HG02610 (cell line): ENCODE data around the gene NMUR1.
A peak's percentile ranks its signal among the peaks of the same experiment; 100 is the strongest.

ENCODE experiments used
- ATAC-seq: cut with Tn5 transposase; IDR thresholded peaks from one replicate; pipeline ENCODE4 v1.9.1; 2021; ENCODE audit warnings: mild to moderate bottlenecking, moderate library complexity; ENCODE audit not compliant: unreplicated experiment

NMUR1 gene

DNA sequence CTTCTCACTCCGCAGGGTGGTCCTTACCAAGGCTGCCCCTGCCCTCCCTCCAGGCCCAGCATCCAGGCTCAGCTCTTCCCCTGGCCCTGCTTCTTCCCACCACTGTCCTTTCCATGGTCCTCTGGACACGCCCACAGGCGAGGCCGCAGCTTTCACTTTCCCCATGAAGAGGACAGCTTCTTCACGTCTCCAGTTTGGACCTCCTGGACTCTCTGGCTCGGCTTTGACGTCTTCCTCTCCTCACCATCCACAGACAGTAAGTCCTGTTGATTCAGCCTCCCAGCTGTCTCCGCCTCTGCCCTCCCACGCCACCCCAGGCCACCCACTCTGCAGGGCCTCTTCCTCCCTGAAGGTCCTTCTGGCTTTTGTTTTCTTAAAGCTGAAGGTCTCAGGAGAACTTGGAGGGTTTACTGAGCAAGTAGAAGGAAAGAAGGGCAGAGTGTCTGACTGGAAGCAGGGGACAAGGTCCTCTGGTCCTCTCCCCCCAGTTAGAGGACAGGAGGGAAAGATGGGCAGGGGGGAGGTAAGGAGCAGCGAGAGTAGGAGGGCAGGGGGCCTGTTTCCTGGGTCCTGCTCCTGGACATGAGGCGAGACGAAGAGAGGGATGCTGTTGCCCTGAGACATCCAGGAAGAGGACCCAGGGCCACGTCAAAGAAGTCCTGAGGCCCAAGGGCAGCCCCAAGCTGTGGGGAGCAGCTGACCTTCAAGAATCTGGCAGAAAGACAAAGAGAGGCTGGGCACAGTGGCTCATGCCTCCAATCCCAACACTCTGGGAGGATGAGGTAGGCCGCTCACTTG, 24.7 kb upstream of the NMUR1 start:
- ATAC-seq = no peak

DNA sequence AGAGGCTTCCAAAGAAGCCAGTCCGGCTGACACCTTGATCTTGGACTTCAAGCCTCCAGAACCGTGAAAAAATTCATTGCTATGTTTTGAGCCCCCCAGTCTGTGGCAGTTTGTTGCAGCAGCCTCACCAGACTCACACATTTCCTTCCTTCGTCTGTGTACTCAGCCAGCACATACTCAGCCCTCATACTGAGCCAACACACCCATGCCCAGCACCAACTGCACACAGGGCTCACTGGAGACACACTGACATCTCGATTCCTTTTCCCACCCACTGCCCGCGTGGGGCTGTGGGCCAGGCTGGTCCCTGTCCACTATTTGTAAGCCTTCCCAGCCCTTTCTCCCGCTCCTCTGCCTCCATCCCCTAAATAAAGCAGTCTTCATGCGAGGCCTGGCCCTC, 24.1 kb upstream of the NMUR1 start:
- no peak for ATAC-seq

DNA sequence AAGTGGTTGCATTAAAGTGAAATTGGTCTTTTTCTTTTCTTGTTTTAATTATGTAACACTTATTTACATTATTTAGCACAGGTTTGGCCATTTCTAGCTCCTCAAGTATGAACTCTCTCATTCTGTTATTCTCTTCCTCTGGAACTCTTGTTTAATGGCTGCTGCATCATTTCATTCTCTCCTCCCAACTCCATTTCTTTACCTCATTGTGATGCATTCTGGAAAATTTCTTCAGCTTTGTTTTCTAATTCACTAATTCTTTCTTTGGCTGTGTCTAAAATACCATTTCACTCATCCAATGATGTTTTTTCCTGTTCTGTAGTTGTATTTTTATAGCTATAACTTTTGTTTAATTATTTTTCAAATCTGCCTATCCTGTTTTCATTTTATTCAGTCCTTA, 22.5 kb upstream of the NMUR1 start:
- no peak for ATAC-seq

DNA sequence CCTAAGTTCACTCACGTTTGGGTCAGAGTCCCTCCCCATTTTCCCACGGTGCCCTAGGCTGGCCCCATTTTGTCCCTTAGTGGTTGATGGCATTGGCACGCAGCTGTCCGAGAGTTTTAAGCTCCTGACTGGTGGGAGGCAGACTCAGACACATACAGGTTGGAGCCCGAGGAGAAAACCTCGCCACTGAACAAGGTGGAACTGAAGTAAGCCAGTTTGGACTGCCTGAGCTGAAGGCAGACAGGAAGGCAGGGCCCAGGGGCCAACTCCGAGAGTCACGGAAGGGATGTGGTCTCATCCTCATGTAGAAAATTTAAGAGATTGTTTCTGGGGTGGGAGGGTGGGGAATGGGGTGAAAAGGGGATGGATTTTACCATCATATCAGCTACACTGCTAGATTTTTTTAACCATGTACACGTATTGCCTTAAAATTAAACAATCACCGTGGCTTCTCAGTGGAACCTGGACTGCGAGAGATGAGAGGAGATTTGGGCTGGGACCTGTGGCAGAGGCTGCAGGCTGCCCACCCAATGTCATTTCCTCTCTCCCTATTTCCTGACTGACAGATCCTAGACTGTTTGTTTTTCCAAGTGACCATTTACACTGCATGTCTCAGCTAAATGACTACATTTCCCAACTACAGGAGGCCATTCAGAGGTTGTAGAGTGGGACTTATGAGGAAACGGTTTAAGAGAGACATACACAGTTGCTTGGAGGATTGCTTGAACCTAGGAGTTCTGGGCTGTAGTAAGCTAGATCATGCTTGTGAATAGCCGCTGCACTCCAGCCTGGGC, 19.4 kb upstream of the NMUR1 start:
- ATAC-seq = peak; percentile 28

DNA sequence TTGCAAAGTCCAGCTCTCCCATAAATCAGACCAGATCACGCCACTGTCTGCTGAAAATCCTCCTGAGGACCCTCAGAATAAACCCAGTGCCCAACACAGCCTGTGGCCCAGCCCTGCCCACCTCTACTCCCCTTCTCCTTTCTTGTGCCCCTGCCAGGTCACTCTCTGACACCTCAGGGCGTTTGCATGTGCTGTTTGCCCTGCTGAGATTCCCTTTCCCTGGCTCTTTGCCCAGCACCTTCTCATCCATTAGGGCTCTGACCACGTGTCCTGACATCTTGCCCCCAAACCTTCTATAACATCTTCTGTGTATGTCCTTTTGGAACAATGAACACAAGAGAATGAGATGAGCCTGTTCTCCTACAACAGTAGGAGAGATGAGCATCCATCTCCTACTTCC, 18.5 kb upstream of the NMUR1 start:
- ATAC-seq = no peak

GRCh38 chr2:231547315-231548110, 17.3 kb upstream of the NMUR1 start:
- ATAC-seq = no peak

DNA sequence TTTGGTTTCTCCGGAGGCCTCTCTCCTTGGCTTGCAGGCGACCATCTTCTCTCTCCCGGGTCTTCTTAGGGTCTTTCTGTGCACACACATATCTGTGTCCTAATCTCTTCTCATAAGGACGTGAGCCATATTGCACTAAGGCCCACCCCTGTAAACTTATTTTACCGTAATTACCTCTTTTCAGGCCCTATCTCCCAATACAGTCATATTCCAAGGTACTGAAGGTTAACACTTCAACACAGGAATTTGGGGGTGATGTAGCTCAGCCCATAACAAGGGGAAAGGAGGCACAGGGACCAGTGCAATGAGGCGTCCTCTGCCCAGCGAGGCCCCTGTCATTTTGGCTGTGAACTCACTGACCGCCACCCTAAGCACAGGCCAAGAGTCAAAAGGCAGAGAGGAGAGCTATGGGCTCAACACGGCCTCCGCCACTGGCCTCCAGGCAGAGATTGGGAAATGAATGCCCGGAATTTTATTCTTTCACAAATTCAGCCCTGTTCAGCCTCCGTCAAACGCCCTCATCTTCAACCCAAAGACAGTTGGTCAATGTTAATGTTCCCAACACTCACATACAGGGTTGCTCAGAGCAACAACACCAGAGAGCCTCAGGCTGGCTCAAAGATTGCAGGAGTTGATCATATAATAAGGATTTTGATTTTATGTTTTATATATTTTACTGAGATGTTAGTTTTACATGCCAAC, 15.9 kb upstream of the NMUR1 start:
- no peak for ATAC-seq

GRCh38 chr2:231545105-231545902, 15.1 kb upstream of the NMUR1 start:
- peak; percentile 96 for ATAC-seq

DNA sequence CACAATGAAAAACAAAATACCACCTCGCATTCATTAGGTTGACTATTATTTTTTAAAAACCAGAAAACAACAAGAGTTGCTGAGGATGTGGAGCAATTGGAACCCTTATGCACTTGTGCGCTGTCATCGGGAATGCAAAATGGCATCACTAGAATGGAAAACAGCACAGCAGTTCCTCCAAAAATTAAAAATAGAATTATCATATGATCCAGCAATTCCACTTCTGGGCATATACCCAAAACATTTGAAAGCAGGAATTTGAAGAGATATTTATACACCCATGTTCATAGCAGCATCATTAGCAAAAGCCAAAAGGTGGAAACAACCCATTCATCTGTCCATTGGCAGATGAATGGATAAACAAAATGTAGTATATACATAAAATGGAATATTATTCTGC, 11.9 kb upstream of the NMUR1 start:
- ATAC-seq = no peak

- ATAC-seq = no peak
These were observed 11.4 kb upstream of the NMUR1 start for GRCh38 chr2:231541645-231542044.

DNA sequence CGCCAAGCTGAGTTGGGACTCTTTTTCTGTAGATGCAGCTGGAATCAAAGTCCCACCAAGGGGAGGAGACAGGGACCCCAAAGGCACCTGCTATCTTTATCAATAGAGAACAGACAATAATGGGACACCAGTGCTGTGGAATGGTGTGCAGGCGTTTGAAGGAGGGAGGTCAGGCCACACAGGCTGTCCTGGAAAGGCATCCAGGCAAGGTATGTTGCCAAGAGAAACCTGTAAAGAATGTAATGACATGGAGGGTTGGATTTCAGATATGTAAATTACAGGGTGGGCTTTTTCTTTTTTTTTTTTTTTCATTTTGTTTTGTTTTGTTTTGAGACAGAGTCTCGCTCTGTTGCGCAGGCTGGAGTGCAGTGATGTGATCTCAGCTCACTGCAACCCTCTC, 9.7 kb upstream of the NMUR1 start:
- no peak for ATAC-seq

DNA sequence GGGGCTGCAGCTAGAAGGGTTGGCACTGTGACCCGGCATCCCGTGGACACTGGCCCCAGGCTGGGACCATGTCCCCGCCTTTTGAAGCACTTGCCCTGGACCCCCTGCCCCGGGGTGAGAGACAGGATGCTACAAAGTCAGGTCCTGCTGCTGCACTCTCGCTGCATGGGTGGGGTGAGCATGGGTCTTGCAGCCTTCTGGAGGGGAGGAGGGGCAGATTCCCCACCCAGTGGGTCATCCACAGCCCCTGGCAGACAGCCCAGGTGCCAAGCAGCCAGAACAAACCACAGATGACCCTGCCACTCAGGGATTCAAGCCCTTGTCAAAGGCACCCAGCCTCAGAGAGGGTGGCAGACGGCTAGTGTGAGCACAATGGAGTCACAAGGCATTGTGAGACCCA, 5.7 kb upstream of the NMUR1 start:
- ATAC-seq = no peak

DNA sequence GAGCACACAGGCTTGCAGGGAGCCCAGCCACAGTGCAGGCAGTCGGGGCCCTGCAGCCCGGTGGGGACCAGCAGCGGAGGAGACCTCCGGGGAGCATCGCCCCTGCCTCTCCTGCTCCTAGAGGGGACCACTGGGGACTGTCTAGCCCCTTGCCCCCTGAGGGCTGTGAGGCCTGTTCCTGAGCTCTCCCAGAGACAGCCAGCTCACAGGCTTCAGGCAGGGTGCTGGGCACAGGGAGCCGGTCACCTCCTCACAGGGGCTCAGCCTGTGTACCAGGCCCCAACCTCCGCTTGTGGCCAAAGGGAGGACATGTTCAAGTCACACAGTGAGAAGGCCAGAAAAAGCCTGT, 3.5 kb upstream of the NMUR1 start:
- ATAC-seq = no peak

DNA sequence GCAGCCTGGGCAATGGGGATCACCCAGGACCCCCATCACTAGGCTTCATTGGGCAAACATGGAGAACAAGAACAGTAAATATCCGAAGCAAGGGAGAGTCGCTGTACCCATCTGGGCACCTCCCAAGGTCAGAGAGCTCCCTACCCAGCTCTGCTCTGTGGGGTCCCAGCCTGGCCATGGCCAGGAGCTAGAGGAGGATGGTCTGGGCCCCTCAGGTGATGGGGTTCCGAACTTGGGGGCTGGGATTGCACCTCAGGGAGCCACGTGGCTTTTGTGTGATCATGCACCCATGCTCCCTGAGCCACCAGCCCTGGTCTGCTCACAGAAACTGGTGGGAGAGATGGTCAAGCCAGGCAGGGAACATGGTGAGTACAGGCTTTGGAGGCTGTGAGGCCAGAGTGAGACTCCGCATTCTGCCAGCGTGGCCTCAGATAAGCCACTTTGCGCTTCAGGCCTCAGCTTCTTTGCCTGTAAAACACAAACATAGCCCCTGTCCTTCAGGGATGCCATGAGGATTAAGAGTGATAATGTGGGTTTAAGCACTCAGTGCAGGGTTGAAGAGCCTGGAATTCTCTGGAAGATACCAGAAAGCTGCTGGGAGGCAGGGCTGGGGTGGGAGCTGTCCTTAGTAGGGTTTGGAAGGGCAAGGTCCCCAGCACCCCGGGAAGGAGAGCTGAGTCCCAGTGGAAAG, 3.0 kb upstream of the NMUR1 start:
- no peak for ATAC-seq

GRCh38 chr2:231532756-231533035, 2.5 kb upstream of the NMUR1 start:
- ATAC-seq = no peak

DNA sequence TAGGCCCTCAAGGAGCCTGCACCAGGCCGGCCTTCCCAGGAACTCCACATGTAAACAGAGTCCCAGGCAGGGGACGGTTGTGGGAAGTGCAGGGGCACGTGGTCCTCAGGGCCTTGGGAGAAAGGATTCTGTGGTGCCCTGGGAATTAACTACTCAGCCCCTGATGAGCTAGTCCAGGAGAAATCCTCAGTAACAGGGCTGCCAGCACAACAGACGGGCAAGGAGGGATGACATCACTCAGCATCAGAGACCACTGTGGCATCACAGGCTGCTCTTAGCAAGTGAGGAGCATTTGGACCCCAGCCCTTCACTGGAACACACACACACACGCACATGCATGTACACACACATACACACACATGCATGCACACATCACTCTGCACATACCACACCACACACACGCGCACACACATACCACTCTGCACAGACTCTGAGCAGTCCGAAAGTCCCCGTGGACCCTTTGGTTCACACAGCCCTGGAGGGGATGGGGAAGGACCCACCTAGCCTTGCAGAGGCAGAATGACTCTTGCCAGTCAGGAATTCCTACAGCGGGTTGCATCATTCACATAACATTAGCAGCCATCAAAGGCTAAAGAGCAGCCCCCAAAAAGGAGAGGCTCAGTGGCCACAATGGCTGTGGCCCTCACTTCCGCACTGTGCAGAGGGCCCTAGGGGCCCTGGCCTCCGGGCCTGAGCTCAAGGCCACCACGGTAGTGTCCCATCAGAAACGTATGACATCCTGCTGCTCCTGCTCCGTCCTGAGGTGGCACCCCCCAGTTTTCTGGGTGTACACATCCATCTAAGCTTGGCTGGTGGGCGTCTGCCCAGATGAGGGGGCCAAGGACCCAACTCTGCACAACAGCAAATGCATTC, 1.9 kb upstream of the NMUR1 start:
- no peak for ATAC-seq

DNA sequence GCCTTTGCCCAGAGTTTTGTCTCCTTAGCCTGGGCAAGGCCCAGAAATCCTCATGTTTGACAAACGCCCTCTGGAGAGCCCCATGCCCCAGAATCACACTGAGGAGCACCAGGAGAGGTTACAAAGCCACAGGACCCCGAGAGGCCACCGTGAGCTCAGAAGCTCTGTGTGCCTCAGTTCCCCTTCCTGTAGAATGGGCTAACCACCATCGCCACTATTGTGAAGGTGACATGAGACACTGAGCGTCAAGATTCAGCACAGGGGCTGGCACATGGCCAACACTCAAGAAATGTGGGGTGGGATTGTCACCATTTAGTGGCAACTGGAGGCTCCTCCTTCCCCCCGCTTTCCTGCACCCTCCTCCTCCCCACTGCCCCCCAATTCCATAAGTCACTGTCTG, 1.2 kb upstream of the NMUR1 start:
- ATAC-seq = no peak

DNA sequence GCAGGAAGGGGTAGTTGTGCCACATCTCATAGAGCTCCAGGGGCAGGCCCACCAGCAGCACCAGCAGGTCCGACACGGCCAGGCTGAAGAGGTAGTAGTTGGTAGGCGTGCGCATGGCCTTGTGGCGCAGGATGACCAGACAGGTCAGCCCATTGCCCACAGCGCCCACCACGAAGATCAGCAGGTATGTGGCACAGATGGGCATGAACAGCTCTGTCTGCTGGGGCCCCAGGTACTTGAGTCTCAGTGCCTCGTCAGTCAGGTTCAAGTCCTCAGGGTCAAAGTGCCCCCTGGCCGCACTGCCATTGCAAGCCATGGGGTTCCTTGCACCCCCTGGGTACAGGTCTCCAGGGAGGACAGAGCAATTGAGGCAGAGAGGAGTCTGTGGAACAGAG, 1.6 kb downstream of the NMUR1 start:
- no peak for ATAC-seq
